ENCODE results near the gene NFIA.

Gene NFIA

GRCh38 chr1:61406467-61406866 lies 324.1 kb downstream of the NFIA start:
- DNase-seq (ENCODE audit: low spot score), result no peak
- TF ChIP-seq CTCF (IDR thresholded peaks at IDR 0.05; ENCODE audit: extremely low read depth, missing control alignments), result no peak

GRCh38 chr1:61412601-61413000 lies 330.2 kb downstream of the NFIA start:
- TF ChIP-seq CTCF (IDR thresholded peaks at IDR 0.05; ENCODE audit: extremely low read depth, missing control alignments), result no peak
- DNase-seq (ENCODE audit: low spot score), result no peak

DNA sequence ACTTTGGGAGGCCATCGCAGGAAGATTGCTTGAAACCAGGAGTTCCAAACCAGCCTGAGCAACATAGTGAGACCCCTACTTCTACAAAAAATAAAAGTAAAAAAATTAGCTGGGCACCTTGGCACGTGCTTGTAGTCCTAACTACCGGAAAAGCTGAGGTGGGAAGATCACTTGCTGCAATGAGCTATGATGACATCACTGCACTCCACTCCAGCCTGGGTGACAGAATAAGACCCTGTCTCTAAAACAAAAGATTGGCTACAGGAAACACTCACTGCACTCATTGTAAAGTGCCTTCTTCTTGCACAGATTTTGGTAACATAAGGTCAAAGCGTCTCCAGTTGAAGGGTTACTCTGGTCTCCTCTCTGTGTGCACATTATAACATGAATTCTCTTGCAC lies 336.8 kb downstream of the NFIA start:
- DNase-seq (ENCODE audit: low spot score), result no peak
- no peak for TF ChIP-seq CTCF (IDR thresholded peaks at IDR 0.05; ENCODE audit: extremely low read depth, missing control alignments)

- no peak for TF ChIP-seq CTCF (IDR thresholded peaks at IDR 0.05; ENCODE audit: extremely low read depth, missing control alignments)
- no peak for DNase-seq (ENCODE audit: low spot score)
Observed at GRCh38 chr1:61419657-61420056, 337.3 kb downstream of the NFIA start.

- no peak for DNase-seq (ENCODE audit: low spot score)
- TF ChIP-seq CTCF (IDR thresholded peaks at IDR 0.05; ENCODE audit: extremely low read depth, missing control alignments), result no peak
Observed at GRCh38 chr1:61420243-61420642, 337.9 kb downstream of the NFIA start.

DNA sequence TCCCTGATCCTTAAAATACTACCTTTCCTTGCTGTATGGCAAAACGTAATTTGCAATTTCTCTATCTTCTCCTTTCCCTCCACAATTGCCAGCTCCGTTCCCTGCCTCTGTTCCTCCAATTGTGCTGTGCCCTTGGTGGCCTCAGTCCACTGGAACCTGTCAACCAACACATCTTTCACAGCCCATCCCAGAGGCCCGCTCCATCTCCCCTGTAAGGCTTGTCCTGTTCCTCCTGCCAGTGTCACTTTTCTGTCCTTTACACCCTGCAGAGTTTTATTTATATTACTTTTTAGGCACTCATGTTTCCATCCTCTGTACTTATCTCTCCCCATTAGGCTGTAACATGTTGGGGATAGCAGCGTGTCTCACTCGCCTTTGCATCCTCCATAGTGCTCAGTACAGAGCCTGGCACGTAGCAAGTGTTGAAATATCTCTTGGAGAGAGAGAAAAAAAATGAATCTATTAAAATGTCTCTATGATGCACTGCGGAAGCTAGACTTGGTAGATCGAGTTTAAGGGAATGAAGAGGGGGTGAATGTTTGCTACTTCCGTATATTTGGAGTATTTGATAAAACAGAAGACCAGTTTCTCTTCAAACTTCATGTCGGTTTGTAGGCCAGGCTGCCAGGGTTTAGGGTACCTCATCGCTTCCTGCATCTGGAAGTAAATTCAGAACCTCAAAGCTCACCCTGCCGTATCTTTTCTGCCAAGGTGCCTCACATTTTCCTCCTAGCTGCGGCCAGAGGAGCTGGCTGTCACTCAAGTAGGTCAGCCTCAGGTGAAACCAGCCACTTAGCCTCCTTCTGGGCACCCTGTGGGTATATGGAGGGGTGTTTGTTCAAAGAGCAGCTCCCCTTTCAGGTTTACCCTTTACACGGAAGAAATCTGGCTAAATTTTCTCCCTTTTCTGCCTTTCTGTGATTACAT lies 338.8 kb downstream of the NFIA start:
- no peak for DNase-seq (ENCODE audit: low spot score)

More for the DNA sequence above, 338.8 kb downstream of the NFIA start:
- TF ChIP-seq CTCF (IDR thresholded peaks at IDR 0.05; ENCODE audit: extremely low read depth, missing control alignments), result no peak
